Keratinocyte (primary cell): ENCODE measurements around the gene EMC10. TPM values are rescaled to one million over a fixed set of nuclear protein-coding genes. Genes with fewer than 3 reads are reported as not detected.
A peak's percentile ranks its signal among the peaks of the same experiment; 100 is the strongest.

Experiments used
- DNase-seq: peaks from one replicate; pipeline ENCODE4 v3.0.0-alpha.2; 2011; ENCODE audit warnings: low read depth, missing footprints, low spot score
- FAIRE-seq: peaks from 2 replicates; lab custom pipeline; 2011; peaks lifted over from hg19 to GRCh38; lab: Jason Lieb, UNC
- H2AFZ ChIP-seq: 2 replicates; pipeline ENCODE4 v1.6.0; 2012; ENCODE audit warnings: low read length, control low read depth, inconsistent platforms; ENCODE audit not compliant: control insufficient read depth
- H3K27ac ChIP-seq: 2 replicates; pipeline ENCODE4 v1.5.1; 2011; ENCODE audit warnings: low read length; ENCODE audit not compliant: control insufficient read depth, insufficient read depth
- H3K27me3 ChIP-seq: 3 replicates; pipeline ENCODE4 v1.6.0; 2011; ENCODE audit warnings: low read length; ENCODE audit not compliant: control insufficient read depth, insufficient read depth; ENCODE audit errors: extremely low read depth
- H3K36me3 ChIP-seq, 2 experiments: 2 replicates in 1 of 2; 3 replicates in 1 of 2; pipeline ENCODE4 v1.5.1; 2011; ENCODE audit warnings: low read length in 2 of 2, mild to moderate bottlenecking in 1 of 2; ENCODE audit not compliant: control insufficient read depth in 2 of 2, insufficient read depth in 2 of 2; ENCODE audit errors: extremely low read depth in 1 of 2
- H3K4me1 ChIP-seq: 3 replicates; pipeline ENCODE4 v1.5.1; 2011; ENCODE audit warnings: low read length; ENCODE audit not compliant: control insufficient read depth, insufficient read depth; ENCODE audit errors: extremely low read depth
- H3K4me2 ChIP-seq: 3 replicates; pipeline ENCODE4 v1.6.0; 2011; ENCODE audit warnings: low read depth, low read length; ENCODE audit not compliant: control insufficient read depth, insufficient read depth; ENCODE audit errors: extremely low read depth
- H3K4me3 ChIP-seq, 3 experiments: fragments of 200-600 bp in 1 of 3; sonication (generic) in 1 of 3; 2 replicates in 2 of 3; 3 replicates in 1 of 3; pipeline ENCODE4 v1.5.1; 2011 to 2016; ENCODE audit warnings: low read length in 3 of 3, mild to moderate bottlenecking in 3 of 3, control low read depth in 2 of 3, inconsistent platforms in 1 of 3, low read depth in 1 of 3, mixed read lengths in 1 of 3, mixed run types in 1 of 3, moderate library complexity in 1 of 3; ENCODE audit not compliant: control insufficient read depth in 2 of 3, insufficient read depth in 2 of 3; ENCODE audit errors: extremely low read depth in 1 of 3
- H3K79me2 ChIP-seq: 2 replicates; pipeline ENCODE4 v1.6.0; 2012; ENCODE audit warnings: low read length; ENCODE audit not compliant: control insufficient read depth, insufficient read depth
- H3K9ac ChIP-seq: 3 replicates; pipeline ENCODE4 v1.6.0; 2011; ENCODE audit warnings: low read length; ENCODE audit not compliant: control insufficient read depth, insufficient read depth; ENCODE audit errors: extremely low read depth
- H3K9me1 ChIP-seq: 3 replicates; pipeline ENCODE4 v1.6.0; 2011; ENCODE audit warnings: low read length; ENCODE audit not compliant: control insufficient read depth, insufficient read depth; ENCODE audit errors: extremely low read depth
- H3K9me3 ChIP-seq: 2 replicates; pipeline ENCODE4 v1.5.1; 2012; ENCODE audit warnings: low read depth, low read length; ENCODE audit not compliant: control insufficient read depth
- H4K20me1 ChIP-seq: 3 replicates; pipeline ENCODE4 v1.6.0; 2011; ENCODE audit warnings: low read length; ENCODE audit not compliant: control insufficient read depth, insufficient read depth; ENCODE audit errors: extremely low read depth
- EZH2 ChIP-seq: IDR thresholded peaks from one replicate; pipeline ENCODE4 v1.6.1; 2012; ENCODE audit warnings: inconsistent platforms, mild to moderate bottlenecking, low read length, moderate library complexity
- dilution Hi-C: fragments of 300-500 bp; cut with MboI; formaldehyde crosslinking; loops from one replicate; pipeline ENCODE4 v1.7.0; 2020; ENCODE audit warnings: low sequenced_read_pairs; ENCODE audit not compliant: extremely low pct_ligation_motif_present
- polyA plus RNA-seq, 5 experiments: library from polyadenylated mRNA; depleted of rRNA in 3 of 5; stranded (reverse) in 3 of 5; stranded (forward) in 1 of 5; unstranded in 1 of 5; fragments of >200 nt; gene quantifications; 1 replicate in 1 of 5; 2 replicates in 3 of 5; 3 replicates in 1 of 5; pipeline versions ENCODE4 v1.2.1 to v1.2.3, GENCODE V29; 2011 to 2012; ENCODE audit warnings: missing spikeins in 2 of 5, low read depth in 1 of 5, low replicate concordance in 1 of 5
- TF ChIP-seq, protein P1 (sequence below), 3 experiments: IDR thresholded peaks in 1 of 3; conservative IDR thresholded peaks in 1 of 3; optimal IDR thresholded peaks in 1 of 3; 2 replicates in 2 of 3; 3 replicates in 1 of 3; pipeline versions ENCODE3 to v1.5.1; 2011; ENCODE audit warnings: low read length in 3 of 3, mild to moderate bottlenecking in 3 of 3, moderate library complexity in 2 of 3, control low read depth in 1 of 3, inconsistent platforms in 1 of 3; ENCODE audit not compliant: insufficient read depth in 2 of 3; ENCODE audit errors: extremely low read depth in 1 of 3

Gene EMC10
- polyA plus RNA-seq, 1 donor (not counting 4 experiments of a cell fraction or from before 2014, with no cell fraction given), result 26.7 TPM

DNA sequence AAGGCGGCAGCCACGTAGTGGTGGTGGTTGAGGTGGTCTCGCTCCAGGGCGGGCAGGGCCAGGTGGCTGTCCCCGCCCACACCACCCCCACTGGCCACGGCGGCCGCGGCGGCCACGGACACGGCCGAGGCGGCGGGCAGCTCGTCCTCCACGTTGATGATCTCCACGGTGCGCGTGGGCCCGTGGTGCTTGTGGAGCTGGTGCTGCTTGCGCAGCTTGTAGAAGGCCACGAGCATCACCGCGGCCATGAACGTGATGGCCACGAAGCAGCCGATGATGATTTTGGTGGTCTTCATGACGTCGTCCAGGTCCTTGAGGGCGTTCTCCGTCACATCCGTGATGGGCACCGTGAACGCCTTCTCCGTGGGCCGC lies 41.4 kb downstream of the EMC10 start:
- no peaks in the 10 kb centered on the region for H3K4me1 ChIP-seq
- no peak overlapping the region for H3K4me3 ChIP-seq
- no peak overlapping the region for H2AFZ ChIP-seq
- H3K4me2 ChIP-seq, result no peak overlapping the region
- TF ChIP-seq, protein P1, sequence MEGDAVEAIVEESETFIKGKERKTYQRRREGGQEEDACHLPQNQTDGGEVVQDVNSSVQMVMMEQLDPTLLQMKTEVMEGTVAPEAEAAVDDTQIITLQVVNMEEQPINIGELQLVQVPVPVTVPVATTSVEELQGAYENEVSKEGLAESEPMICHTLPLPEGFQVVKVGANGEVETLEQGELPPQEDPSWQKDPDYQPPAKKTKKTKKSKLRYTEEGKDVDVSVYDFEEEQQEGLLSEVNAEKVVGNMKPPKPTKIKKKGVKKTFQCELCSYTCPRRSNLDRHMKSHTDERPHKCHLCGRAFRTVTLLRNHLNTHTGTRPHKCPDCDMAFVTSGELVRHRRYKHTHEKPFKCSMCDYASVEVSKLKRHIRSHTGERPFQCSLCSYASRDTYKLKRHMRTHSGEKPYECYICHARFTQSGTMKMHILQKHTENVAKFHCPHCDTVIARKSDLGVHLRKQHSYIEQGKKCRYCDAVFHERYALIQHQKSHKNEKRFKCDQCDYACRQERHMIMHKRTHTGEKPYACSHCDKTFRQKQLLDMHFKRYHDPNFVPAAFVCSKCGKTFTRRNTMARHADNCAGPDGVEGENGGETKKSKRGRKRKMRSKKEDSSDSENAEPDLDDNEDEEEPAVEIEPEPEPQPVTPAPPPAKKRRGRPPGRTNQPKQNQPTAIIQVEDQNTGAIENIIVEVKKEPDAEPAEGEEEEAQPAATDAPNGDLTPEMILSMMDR (optimal IDR thresholded peaks at IDR 0.05 in 1 of 3, IDR thresholded peaks at IDR 0.05 in 1 of 3, conservative IDR thresholded peaks at IDR 0.05 in 1 of 3; ENCODE audit: extremely low read depth in 1 of 3, insufficient read depth in 2 of 3, low read length in 3 of 3), result no peak
- no peak for TF ChIP-seq EZH2
- no peaks in the 10 kb centered on the region for H4K20me1 ChIP-seq
- FAIRE-seq (no peak), DNase-seq (no peak)
- H3K9me1 ChIP-seq, result no peaks in the 10 kb centered on the region
- H3K27ac ChIP-seq, result no peak overlapping the region
- no peaks in the 10 kb centered on the region for H3K36me3 ChIP-seq
- H3K9me3 ChIP-seq, result no peaks in the 10 kb centered on the region
- no peak overlapping the region for H3K9ac ChIP-seq
- peaks cover 8% of the 10 kb centered on the region for H3K27me3 ChIP-seq
- H3K79me2 ChIP-seq, result no peaks in the 10 kb centered on the region
- dilution Hi-C loops, result no loop called here

DNA sequence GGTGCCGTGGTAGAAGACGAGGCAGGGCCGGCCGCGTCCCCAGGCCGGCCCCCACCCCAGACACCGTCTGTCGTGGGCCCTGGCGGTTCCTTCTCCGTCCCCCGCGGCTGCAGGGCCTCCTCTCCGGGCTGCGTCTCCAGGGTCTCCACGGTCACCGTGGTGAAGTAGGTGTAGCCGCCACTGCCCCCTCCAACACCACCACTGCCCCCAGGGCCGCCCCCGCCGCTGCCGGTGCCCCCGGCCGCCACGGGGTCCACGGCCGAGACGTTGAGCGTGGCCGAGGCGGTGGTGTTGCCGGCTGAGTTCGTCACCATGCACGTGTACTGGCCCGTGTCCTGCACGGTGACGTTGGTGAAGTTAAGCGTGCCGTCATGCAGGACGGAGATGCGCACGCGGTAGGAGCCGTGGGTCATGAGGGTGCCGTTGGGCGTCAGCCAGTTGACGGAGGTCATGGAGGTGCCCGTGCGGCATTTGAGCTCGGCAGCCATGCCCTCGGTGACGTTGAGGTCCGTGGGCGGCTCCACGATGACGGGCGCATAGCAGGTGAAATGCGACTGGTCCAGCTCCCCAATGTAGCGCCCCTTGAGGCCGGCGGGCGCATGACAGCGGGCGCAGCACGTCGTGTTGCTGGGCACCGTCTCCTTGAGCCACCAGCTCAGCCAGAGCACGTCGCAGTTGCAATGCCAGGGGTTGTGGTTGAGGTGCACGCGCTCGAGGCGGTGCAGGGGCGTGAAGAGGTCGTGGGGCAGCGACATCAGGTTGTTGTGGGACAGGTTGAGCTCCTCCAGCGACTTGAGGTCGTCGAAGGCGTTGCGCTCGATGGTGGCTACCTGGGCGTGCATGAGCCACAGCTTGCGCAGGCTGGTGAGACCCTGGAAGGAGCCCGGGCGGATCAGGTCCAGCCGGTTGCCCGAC lies 42.0 kb downstream of the EMC10 start:
- TF ChIP-seq, protein P1 (optimal IDR thresholded peaks at IDR 0.05 in 1 of 3, IDR thresholded peaks at IDR 0.05 in 1 of 3, conservative IDR thresholded peaks at IDR 0.05 in 1 of 3; ENCODE audit: extremely low read depth in 1 of 3, insufficient read depth in 2 of 3, low read length in 3 of 3), result peak in 2 of 3 experiments; percentile 12 to 23
- TF ChIP-seq EZH2, result no peak
- DNase-seq, result no peak
- Histone ChIP-seq H3K79me2 (no peaks in the 10 kb centered on the region), H3K9me1 (no peaks in the 10 kb centered on the region), H3K9ac (no peak overlapping the region), H2AFZ (no peak overlapping the region), H3K9me3 (no peaks in the 10 kb centered on the region), H3K27ac (no peak overlapping the region), H3K4me3 (no peak overlapping the region), H3K4me1 (no peaks in the 10 kb centered on the region), H3K36me3 (no peaks in the 10 kb centered on the region), H4K20me1 (no peaks in the 10 kb centered on the region), H3K4me2 (no peak overlapping the region), H3K27me3 (peaks cover 8% of the 10 kb centered on the region)
- FAIRE-seq, result no peak
- dilution Hi-C loops, result no loop called here
